HG03039 (cell line): ENCODE data around the gene IPO7.
"Not testable (repeated sequence)": the region's sequence is repeated elsewhere in the genome, so short reads cannot be mapped to it uniquely, and the experiment has no call there.

Source experiments
- ATAC-seq: cut with Tn5 transposase; IDR thresholded peaks from one replicate; pipeline ENCODE4 v1.9.1; 2021; ENCODE audit warnings: mild to moderate bottlenecking, moderate library complexity; ENCODE audit not compliant: unreplicated experiment

Gene IPO7

GRCh38 chr11:9397746-9398680 lies 13.6 kb downstream of the IPO7 start:
- ATAC-seq, result no peak

- ATAC-seq, result no peak
Measured at GRCh38 chr11:9399466-9399865, 15.0 kb downstream of the IPO7 start.

GRCh38 chr11:9401884-9402283 lies 17.4 kb downstream of the IPO7 start:
- not testable (repeated sequence) for ATAC-seq

- ATAC-seq, result no peak
Measured at GRCh38 chr11:9428706-9429105, 44.3 kb downstream of the IPO7 start.

GRCh38 chr11:9438611-9439010 lies 54.2 kb downstream of the IPO7 start:
- no peak for ATAC-seq

- ATAC-seq, result no peak
Measured at GRCh38 chr11:9446230-9446629, 61.8 kb downstream of the IPO7 start.

GRCh38 chr11:9448576-9449352 lies 64.3 kb downstream of the IPO7 start:
- ATAC-seq, result no peak

GRCh38 chr11:9452023-9452422 lies 67.6 kb downstream of the IPO7 start:
- ATAC-seq, result not testable (repeated sequence)

- no peak for ATAC-seq
Measured at GRCh38 chr11:9455722-9456121, 71.3 kb downstream of the IPO7 start.

- ATAC-seq, result no peak
Measured at GRCh38 chr11:9459667-9460321, 75.3 kb downstream of the IPO7 start.

- ATAC-seq, result peak; percentile 85
Measured at GRCh38 chr11:9460322-9461062, 76.0 kb downstream of the IPO7 start, which contains the start of gene ZNF143. TSS of gene ZNF143 (plus strand) at chr11:9461012. CDS start at chr11:9471309, 10,297 bp downstream.

GRCh38 chr11:9461063-9461759 lies 76.8 kb downstream of the IPO7 start:
- peak; percentile 37 for ATAC-seq

- no peak for ATAC-seq
Measured at GRCh38 chr11:9461760-9462134, 77.3 kb downstream of the IPO7 start.

- ATAC-seq, result no peak
Measured at GRCh38 chr11:9462172-9462799, 77.8 kb downstream of the IPO7 start.

GRCh38 chr11:9462806-9463537 lies 78.5 kb downstream of the IPO7 start:
- ATAC-seq, result no peak

- no peak for ATAC-seq
Measured at GRCh38 chr11:9470765-9471164, 86.3 kb downstream of the IPO7 start.

GRCh38 chr11:9473408-9473807 lies 89.0 kb downstream of the IPO7 start:
- no peak for ATAC-seq

- no peak for ATAC-seq
Measured at GRCh38 chr11:9479899-9480298, 95.4 kb downstream of the IPO7 start.
